HG02678 (cell line): Measurements from ENCODE around the gene COL1A2.

ENCODE experiments used
- ATAC-seq: cut with Tn5 transposase; IDR thresholded peaks from one replicate; pipeline ENCODE4 v1.9.1; 2021; ENCODE audit warnings: mild to moderate bottlenecking, moderate library complexity; ENCODE audit not compliant: unreplicated experiment

COL1A2 gene

DNA sequence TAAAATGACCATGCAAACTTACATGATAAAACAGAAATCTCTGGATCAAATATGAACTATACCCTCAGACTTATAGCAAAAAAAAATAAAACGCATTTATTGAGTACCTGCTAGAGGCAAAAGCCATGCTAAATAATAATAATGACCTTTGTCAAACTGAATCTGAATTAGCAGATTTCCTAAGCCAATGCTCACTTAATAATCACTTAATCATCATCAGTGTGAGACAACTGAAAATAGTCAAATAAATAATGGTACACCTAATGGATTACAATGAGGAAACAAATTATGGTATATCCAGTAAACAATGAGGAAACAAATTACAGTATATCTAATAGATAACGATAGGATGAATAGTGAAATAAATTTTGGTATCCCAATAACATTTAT lies 37.6 kb downstream of the COL1A2 start:
- ATAC-seq, result no peak

DNA sequence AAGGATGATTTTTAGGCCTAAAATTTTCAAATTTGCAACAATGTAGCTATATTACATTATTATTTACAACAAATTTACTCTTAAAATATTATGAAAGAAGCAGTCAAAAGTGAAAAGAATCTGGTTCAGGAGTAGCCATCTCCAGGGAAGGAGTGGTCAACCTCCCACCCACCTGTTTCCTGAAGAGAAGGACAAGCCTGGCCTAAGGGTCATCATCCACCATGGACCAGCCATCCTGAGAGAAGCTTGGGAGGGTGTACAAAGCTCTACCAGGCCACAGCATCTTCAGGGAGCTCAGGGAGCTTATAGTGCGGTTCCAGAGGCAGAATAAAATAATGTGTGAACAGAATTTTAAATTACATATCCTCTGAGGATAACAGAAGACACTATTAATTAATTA lies 38.1 kb downstream of the COL1A2 start:
- no peak for ATAC-seq

DNA sequence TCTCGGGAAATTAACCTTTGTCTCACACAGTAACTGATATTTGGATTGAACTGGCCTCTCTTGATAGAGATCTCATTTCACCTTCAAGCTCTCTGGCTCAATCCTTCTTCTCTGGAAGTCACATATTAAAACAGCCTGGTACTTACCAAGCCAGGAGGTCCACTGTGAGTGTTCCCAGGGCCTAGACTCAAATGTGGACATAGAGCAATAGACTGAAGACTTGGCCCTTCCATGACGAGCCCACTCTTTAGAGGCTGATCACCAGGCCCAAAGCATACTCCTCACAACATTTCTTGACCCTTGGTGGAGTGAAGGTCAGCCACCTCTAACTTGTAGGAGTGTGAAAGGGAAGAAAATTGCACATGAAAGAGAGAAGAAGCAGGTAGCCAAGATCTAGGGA lies 38.5 kb downstream of the COL1A2 start:
- no peak for ATAC-seq

DNA sequence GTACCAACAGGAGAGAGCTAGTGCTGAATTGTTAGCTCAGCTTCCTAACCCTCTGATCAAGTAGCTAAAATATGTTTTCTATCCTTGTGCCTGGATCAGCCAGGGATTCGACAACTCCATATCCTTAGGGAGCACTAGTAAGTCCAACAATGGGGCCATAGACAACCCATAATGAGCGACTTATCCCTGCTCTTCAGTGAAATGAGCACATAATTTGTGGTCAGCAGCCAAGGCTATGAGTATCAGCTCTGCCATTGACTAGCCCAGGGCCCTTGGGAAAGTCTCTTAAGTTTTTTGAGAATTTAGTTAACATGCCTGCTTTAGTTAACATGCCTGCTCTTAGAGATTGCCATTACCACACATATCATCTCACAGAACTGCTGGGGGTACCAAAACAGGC lies 39.3 kb downstream of the COL1A2 start:
- ATAC-seq, result no peak

DNA sequence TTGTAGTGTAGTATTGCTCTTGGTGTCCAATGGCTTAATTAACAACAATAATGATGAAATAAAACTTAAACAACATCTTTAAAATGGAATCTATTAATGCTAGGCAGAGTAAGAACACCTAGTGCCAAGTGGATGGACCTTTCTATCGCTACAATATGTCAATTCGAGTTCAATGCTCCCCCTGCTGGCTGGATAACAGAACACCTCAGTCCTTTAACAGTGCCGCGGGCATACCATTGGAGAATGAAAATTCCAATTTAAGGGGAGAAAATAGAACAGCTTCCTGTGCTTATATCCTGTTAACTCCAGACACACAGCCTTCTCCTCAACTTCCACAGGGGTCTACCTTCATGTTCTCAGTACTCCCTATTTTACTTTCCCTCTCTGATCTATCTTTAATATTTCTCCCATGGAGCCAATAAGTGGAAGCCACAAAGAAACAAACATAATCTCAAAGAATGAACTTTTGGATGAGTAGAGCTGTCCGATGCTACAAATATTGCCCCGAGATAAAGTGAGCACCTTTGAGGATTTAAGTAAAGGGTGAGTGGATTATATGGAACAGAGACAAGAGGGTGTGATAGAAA lies 41.4 kb downstream of the COL1A2 start:
- peak; percentile 93 for ATAC-seq

DNA sequence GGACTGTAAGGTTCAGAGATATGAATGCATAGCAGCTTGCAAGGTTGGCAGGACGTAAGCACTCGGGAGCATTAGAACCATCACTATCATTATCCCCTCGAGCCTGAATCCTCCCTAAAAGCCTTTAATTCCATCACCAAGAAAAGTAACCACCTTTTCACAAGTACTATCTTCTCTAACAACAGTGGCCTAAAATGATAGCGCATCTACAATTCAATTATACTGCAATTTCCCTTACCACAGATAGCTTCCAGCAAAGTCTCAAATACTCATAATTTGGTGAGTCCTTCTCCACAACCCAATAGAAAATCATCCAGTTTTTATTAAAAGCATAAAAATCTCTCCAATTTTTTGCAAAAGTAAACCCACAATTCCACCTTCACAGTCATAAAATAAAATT lies 42.0 kb downstream of the COL1A2 start:
- no peak for ATAC-seq

DNA sequence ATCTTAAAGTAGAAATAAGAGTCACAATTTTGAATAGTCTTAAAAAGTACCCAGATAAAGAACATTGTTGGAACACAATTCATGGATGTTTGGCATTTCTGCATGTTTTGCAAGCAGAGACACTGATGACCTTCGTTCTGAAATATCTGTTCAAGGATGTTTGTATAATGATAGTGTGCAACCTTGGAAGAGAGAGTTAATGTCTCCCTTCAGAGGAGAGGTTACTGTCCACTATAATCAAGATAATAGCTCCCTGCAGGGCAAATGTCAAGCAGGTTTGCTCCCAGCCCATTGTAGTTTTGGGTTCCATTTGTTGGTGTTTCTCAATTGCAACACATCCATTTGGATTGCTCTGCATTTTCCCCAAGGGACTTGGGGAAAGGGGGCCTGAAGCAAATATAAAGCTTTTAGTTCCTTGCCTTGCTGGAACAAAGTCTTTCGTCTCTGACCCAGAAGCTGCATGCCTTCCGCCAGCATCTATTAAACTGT lies 45.2 kb downstream of the COL1A2 start:
- ATAC-seq, result no peak

DNA sequence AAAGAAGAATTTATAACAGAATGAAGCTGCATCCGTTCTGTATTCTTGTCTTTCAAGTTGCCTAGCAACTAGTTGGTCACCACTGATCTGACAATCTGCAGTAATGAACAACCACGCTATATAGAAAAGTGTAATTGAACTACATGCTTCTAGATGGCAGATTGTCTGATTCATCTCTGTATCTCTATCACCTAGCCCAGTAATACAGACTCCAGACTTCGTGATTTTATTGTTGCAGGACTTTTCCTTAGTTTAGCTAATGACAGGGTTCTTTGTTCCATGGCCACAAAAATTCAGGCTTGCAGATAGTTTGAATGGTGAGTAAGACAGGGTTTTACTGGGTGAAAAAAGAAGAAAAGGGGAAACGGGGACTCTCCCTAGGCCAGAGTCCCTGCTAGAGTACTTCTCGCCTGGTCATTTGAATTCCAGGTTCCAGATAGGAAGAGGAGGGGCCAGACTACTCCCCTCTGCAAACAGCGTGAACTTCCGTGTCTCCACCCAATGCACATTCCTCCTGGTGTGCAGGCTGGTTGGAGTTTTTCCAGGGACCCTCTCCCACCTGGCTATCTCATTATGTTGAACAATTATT lies 45.9 kb downstream of the COL1A2 start:
- no peak for ATAC-seq

DNA sequence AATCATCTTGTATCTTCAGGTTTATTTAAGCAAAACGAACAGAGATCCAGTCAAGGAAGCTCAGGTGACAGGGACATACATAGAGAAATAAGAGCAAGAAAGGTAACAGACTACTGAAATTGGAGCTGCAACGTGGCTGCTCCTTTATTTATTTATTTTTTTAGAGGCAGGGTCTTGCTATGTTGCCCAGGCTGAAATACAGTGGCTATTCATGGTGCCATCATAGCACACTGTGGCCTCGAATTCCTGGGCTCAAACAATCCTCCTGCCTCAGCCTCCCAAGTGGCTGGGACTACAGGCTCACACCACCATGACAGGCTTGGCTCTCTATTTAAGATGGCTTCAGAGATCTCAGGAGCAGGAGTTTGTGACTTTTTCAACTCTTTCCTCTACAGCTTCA lies 46.4 kb downstream of the COL1A2 start:
- ATAC-seq, result no peak

DNA sequence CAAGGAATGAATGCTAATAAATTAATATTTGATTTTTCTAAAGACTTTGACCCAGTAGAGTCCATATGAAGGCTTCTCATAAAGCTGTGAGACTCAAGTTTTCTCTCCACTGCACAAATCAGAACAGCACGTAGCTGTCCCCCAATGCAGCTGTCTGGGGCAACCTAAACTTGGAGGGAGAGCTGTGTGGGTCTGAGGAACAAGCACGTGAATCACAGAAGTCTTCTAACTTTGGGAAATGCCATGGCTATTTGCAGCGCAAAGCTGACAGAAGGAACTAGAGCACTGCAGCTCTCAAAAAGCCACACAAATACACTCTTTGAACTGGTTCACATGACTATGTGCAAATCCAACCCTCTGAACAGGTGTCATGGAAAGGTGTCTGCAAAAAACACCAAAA lies 47.9 kb downstream of the COL1A2 start:
- ATAC-seq, result no peak

DNA sequence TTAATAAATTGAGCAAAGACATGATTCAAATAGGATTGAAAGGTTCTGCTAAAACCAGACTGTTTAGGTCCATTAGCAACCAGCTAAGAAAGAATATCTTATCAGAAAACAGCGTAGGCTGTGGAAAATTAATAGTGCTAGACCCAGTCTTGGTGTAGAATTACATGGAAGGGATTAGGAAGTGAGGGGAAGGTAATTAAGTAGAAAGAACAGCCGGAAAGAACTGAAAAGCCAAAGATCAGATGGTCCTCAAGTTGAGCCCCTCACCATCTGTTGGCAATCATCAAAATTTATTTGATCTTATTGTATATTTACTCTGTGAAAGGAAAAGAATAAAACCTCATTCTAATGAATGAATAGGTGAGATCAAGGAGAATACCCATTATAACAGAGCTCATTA lies 50.1 kb downstream of the COL1A2 start:
- ATAC-seq, result no peak

DNA sequence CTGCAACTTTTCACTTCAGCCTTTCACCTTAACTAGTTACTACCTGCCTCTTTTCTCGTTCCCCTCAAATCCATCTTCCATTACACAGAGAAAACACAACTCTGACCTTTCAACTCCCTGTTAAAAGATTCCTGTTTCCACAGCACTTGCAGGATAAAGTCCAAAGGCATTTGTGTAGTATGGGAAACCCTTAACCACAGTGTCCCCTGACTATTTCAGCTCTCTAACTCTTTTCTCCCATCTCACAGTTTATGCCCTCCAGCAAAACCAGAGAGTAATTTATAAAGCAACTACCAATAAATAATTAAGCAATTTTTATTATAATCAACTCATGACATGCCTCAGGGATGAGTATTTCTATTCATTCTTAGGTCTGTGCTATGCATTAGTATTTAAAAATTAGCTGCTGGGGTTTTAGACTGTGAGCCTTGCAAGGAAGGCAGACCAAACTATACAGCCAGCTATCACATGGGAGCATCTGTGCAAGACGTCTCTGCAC lies 51.0 kb downstream of the COL1A2 start:
- no peak for ATAC-seq

DNA sequence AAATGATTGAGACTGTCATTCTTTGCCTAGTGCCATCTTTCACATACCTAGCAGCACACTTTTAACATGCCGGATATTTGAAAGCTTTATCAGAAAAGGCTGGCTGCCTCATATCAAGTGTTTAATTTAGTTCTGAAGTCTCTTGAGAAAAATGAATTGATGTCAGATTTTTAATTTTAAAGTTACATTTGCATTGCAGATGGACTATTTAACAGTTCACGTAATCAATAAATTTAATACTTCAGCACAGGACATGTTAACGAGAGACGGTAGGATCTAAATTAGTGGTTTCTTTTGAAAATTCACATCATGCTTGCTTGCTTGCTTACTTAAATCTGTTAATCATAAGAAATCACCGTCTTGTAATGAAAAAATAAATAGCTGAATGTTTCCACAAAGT lies 51.6 kb downstream of the COL1A2 start:
- ATAC-seq, result no peak

DNA sequence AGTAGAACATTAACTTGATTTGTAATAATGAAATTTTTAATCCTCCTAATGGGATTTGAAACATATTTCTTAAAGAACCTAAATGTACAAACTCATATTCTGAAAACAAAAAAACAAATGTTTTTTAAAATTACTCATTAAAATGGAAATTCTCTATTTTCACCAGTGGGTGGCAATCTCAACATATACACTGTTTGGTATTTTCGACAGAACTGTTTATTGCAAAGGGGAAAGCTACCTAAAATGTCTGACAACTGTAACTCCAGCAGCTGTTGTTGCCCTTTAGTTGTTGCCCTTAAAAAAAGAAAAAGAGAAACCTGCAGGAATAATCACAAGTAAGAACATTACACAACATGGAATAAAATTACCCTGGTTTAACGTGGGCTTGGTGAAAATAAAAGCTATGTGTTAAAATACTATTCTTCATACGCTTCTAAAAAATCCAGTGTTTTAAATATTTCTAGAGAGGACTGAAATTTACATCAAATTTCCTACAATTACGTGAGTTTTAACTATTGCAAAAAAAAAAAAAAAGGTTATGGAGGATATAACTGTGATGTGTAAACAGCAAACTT lies 54.5 kb downstream of the COL1A2 start:
- ATAC-seq, result peak; percentile 79

DNA sequence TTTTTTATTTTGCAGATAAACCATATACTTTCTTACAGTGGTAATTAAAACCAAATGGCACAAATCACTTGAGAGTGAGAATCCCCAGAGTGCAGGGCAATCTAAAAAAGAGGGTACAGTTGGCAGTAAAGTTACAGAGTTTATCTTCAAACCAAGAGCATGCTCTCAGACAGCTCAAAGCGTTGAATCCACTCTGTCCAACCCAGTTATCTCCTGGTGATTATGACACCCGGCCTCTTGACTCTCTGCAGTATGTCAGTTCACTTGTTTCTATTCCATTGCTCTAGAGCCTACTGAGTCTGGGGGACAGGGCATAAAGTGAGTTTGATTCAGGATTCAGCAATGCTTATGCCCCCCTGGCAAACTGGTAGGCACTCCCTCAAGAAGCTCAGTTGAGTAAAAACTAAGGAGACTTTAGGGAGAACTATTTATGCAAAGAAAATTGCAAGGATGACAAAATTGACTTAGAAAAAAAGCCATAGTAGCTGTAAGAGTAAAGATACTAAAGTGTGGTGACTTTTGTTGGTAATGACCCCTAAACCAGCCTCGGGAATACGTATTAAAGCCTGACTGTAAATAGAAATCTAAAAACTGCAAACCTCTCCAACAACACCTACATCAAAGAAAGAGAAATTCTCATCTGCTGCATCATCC lies 55.5 kb downstream of the COL1A2 start:
- no peak for ATAC-seq

DNA sequence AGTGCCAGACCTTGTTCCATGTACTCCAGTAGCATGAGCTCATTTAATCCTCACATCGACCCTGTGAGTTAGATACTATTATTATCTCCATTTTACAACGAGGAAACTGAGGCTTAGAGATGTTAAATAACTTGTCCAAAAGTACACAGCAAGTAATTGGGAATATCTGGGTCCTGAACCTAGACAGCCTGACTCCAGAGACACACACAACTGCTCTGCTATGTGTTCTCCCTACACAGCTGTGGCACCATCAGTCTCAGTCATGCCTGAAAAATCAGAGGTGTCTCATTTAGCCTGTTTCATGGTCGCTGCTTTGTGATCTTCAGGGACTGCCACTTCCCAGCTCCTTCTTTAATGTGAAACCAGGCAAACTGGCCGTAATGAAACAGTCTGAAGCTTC lies 56.5 kb downstream of the COL1A2 start:
- ATAC-seq, result no peak

DNA sequence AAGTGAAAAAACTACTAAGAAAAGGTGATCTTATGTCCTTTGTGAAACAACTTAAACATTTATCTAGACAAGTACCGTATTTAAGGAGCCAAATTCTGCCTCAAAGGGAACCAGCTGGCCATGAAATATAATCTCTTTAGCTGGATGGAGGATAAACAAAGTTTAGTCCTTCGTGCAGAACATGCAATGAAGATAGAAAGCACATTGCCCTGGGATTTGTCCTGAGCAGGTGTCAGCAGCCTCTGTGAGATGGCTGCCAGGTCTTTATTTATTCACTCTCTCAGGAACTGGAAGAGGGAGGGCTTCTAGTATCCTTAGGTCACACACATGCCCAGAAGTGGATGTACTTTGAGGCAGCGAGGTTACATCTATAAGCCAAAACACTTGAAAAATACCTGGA lies 57.5 kb downstream of the COL1A2 start:
- no peak for ATAC-seq

DNA sequence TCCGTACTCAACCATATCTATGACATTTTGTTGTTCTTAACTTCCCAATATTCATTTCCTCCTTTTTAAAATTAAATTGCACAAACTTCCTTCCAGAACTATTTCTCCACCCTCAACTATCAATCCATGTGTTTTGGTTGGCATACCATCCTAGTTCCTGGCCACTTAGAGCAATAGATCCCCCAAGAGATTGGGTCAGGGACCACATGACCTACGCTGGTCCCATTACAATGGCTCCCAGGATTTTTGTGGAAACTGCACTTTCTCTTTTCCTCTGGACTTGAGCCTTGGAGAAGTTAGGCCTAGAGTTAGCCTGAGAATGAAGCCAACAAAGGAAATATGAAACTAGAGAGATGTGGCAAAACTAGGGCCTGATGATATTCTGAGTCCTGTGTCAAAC lies 59.2 kb downstream of the COL1A2 start:
- ATAC-seq, result no peak

DNA sequence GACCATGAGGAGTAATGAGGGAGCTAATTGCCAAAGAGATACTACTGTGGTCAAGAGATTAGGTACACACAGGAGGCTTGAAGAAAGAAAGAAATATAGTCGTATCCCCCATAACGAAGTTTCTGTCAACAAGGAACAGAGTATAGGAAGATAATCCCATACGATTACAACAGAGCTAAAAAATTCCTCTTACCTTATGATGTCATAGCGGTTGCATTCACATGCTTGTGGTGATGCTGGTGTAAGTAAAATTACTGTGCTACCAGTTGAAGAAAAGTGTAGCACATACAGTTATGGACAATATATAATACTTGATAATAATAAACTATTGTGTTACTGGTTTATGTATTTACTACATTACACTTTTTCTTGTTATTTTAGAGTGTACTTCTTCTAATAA lies 63.3 kb downstream of the COL1A2 start:
- no peak for ATAC-seq

DNA sequence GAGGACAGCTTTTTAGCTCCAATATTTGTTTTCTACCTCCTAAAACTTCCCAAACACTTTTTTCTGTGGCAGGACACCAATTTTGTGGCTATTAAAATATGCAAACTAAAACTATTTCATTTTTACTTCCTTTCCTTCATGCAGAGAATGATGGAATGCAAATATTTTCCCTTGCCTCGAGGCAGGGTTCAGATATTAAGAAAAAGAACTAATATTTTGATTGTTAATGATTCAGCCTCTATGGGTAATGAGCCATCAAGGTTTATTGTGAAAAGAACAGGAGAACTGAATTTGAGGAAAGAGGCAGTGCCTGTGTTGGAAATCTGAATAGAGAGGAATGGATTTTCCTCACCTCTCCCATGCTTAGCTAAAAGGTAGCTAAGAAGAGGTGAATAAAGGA lies 71.8 kb downstream of the COL1A2 start:
- ATAC-seq, result no peak

DNA sequence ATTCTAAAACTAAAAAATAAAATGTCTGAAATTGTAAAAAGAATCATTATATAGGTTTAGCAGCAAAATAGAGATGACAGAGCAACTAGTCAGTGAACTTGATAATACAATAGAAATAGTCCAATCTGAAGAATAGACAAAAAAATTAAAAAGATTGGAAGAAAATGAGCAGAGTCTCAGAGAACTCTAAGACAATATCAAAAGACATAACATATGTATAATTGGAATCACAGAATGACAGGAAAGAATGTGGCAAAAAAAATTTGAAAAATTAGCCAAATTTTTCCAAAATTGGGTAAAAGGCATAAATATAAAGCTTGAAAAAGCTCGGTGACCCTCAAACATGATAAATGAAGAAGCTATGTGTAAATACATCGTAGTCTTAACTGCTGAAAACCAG lies 76.9 kb downstream of the COL1A2 start:
- ATAC-seq, result no peak

DNA sequence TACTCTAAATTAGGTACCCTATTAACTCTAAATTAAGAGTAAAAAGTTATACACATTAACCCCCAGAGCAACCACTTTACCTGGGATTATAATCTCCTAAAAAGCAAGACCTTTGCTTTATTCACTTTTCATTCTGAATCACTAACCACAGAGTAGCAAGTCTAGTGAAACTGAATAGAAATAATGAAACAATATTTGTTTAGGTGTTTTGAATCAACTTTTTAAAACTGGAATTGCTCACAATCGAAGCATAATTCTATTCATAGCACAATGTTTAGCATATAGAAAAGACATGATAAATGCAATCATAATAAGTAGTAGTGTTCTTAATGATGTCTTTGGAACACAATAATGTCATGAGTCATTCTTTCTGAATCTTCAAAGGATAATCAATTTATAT lies 77.9 kb downstream of the COL1A2 start:
- ATAC-seq, result no peak
